Thyroid gland (tissue), 4 donors: Measurements from ENCODE around the gene MGAT5. TPM values are rescaled to one million over a fixed set of nuclear protein-coding genes. Genes with fewer than 3 reads are reported as not detected.
A peak's percentile ranks its signal among the peaks of the same experiment; 100 is the strongest.

Experiments used
- DNase-seq, 2 donors: peaks; one replicate each; pipeline ENCODE4 v3.0.0-alpha.2; 2019
- H3K27ac ChIP-seq, 3 donors: fragments of 200-600 bp; sonication (generic); 1 replicate in 2 of 3; 2 replicates in 1 of 3; pipeline ENCODE4 v1.5.1; 2016 to 2019; ENCODE audit warnings: mild to moderate bottlenecking in 1 of 3, moderate library complexity in 1 of 3
- H3K27me3 ChIP-seq: fragments of 200-600 bp; sonication (generic); one replicate; pipeline ENCODE4 v1.5.1; 2019
- H3K36me3 ChIP-seq, 2 donors: fragments of 200-600 bp; sonication (generic); one replicate each; pipeline ENCODE4 v1.5.1; 2016 to 2019
- H3K4me1 ChIP-seq, 2 donors: fragments of 200-600 bp; sonication (generic); one replicate each; pipeline ENCODE4 v1.5.1; 2017 to 2019
- H3K4me3 ChIP-seq, 3 donors: fragments of 200-600 bp; sonication (generic); replicated peaks in 1 of 3; 1 replicate in 2 of 3; 2 replicates in 1 of 3; pipeline ENCODE4 v1.5.1; 2016; ENCODE audit warnings: mild to moderate bottlenecking in 1 of 3
- H3K9me3 ChIP-seq: fragments of 200-600 bp; sonication (generic); one replicate; pipeline ENCODE4 v1.5.1; 2017
- POLR2A ChIP-seq, 2 donors: fragments of 450-650 bp; IDR thresholded peaks; one replicate each; pipeline ENCODE4 v1.6.1; 2017; ENCODE audit warnings: antibody characterized with exemption in 2 of 2, mild to moderate bottlenecking in 2 of 2, moderate library complexity in 1 of 2
- WGBS, 2 donors: methylation state at CpG; one replicate each; pipeline ENCODE4 v1.1.5; 2017; 5-methylcytosine and 5-hydroxymethylcytosine counted together
- intact Hi-C: fragments of 100-400 bp; cut with DNase I; formaldehyde crosslinking; loops from one replicate; pipeline ENCODE4 v1.15.1; 2023
- total RNA-seq, 4 donors: library from RNA; depleted of rRNA; stranded (reverse); fragments of >200 nt; gene quantifications; one replicate each; pipeline ENCODE4 v1.2.3, GENCODE V29; 2016
- TF ChIP-seq, protein P1 (sequence below), 6 experiments: fragments of 200-600 bp in 3 of 6; fragments of 450-650 bp in 3 of 6; sonication (generic) in 3 of 6; IDR thresholded peaks; one replicate each; pipeline ENCODE4 v1.5.1; 2016 to 2019; ENCODE audit warnings: antibody characterized with exemption in 6 of 6, mild to moderate bottlenecking in 2 of 6, inconsistent platforms in 1 of 6, moderate library complexity in 1 of 6

The MGAT5 gene
- total RNA-seq, 4 donors from 2014 or later, result 47.5 to 64.4 (median 50.4) TPM

DNA sequence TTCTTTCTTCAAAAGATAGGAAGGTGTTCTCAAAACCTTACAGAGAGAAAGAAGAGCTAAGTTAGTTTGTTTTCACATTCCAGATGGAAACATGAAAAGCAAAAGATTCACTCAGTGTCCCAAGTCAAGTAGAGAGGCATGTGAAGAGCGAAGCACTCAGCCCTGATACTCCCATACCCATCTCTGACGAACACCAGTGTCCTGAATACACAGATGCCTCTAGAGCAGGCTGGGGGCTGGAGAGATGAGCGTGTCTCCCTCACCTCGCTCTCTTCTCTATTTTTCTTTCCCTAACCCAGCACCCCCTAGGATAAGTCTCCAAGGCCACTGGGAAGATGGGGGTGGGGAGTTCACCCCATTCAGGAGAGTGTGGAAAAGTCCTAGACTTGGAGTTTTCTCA is 237.2 kb downstream of the MGAT5 start:
- Histone ChIP-seq H3K9me3 (no peaks in the 10 kb centered on the region), H3K27me3 (no peaks in the 10 kb centered on the region), H3K27ac (no peak overlapping the region), H3K4me1 (no peaks in the 10 kb centered on the region), H3K4me3 (no peak overlapping the region), H3K36me3 (no peaks in the 10 kb centered on the region)
- no peak for DNase-seq
- TF ChIP-seq, protein P1, sequence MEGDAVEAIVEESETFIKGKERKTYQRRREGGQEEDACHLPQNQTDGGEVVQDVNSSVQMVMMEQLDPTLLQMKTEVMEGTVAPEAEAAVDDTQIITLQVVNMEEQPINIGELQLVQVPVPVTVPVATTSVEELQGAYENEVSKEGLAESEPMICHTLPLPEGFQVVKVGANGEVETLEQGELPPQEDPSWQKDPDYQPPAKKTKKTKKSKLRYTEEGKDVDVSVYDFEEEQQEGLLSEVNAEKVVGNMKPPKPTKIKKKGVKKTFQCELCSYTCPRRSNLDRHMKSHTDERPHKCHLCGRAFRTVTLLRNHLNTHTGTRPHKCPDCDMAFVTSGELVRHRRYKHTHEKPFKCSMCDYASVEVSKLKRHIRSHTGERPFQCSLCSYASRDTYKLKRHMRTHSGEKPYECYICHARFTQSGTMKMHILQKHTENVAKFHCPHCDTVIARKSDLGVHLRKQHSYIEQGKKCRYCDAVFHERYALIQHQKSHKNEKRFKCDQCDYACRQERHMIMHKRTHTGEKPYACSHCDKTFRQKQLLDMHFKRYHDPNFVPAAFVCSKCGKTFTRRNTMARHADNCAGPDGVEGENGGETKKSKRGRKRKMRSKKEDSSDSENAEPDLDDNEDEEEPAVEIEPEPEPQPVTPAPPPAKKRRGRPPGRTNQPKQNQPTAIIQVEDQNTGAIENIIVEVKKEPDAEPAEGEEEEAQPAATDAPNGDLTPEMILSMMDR (IDR thresholded peaks at IDR 0.05), result no peak
- 68 to 76% methylated on average over 4 of the region's 4 CpGs for WGBS, 2 donors
- intact Hi-C loops, result no loop called here

GRCh38 chr2:134491771-134492441 is 238.0 kb downstream of the MGAT5 start:
- H3K27me3 ChIP-seq, result no peaks in the 10 kb centered on the region
- 53 to 62% methylated on average over 9 of the region's 9 CpGs for WGBS, 2 donors
- no peak for TF ChIP-seq POLR2A (IDR thresholded peaks at IDR 0.05)
- TF ChIP-seq, protein P1 (IDR thresholded peaks at IDR 0.05), result no peak
- H3K4me1 ChIP-seq, result no peaks in the 10 kb centered on the region
- no peak overlapping the region for H3K4me3 ChIP-seq
- peak in 1 of 2 donors; percentile 9 for DNase-seq
- no peaks in the 10 kb centered on the region for H3K9me3 ChIP-seq
- no peak overlapping the region for H3K27ac ChIP-seq
- intact Hi-C loops, result no loop called here
- H3K36me3 ChIP-seq, result no peaks in the 10 kb centered on the region

- H3K4me1 ChIP-seq, result no peaks in the 10 kb centered on the region
- WGBS, 2 donors, result 83 to 91% methylated on average over 4 of the region's 4 CpGs
- no peaks in the 10 kb centered on the region for H3K27me3 ChIP-seq
- no peak for TF ChIP-seq POLR2A (IDR thresholded peaks at IDR 0.05)
- TF ChIP-seq, protein P1 (IDR thresholded peaks at IDR 0.05), result no peak
- no peaks in the 10 kb centered on the region for H3K9me3 ChIP-seq
- no peak overlapping the region for H3K27ac ChIP-seq
- no peak overlapping the region for H3K4me3 ChIP-seq
- no peak for DNase-seq
- intact Hi-C loops, result no loop called here
- H3K36me3 ChIP-seq, result no peaks in the 10 kb centered on the region
Measured at GRCh38 chr2:134493797-134494196, 239.9 kb downstream of the MGAT5 start.

DNA sequence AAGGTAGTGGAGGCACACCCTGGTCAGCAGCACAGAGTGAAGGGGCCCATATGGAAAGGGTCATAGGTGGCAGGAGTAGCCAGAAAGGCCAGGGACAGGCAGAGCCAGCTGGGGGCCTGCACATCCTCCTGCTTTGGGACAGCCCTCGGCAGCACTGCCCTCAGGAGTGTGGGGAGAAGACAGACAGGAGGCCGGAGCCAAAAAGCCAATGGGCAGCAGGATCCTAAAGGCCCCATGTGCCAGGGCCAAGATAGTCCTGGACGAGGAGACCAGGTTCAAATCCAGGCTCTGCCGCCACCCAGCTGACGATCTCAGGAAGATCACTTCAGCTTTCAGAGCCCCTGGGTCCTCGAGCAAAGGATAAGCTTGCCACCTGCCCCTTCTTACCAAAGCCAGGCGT is 244.8 kb downstream of the MGAT5 start:
- no peaks in the 10 kb centered on the region for H3K36me3 ChIP-seq
- intact Hi-C loops, result no loop called here
- no peak for DNase-seq
- H3K9me3 ChIP-seq, result no peaks in the 10 kb centered on the region
- H3K27me3 ChIP-seq, result no peaks in the 10 kb centered on the region
- H3K4me3 ChIP-seq, result no peak overlapping the region
- 79 to 92% methylated on average over 7 of the region's 7 CpGs for WGBS, 2 donors
- H3K4me1 ChIP-seq, result no peaks in the 10 kb centered on the region
- no peak for TF ChIP-seq POLR2A (IDR thresholded peaks at IDR 0.05)
- TF ChIP-seq, protein P1 (IDR thresholded peaks at IDR 0.05), result no peak
- no peak overlapping the region for H3K27ac ChIP-seq

DNA sequence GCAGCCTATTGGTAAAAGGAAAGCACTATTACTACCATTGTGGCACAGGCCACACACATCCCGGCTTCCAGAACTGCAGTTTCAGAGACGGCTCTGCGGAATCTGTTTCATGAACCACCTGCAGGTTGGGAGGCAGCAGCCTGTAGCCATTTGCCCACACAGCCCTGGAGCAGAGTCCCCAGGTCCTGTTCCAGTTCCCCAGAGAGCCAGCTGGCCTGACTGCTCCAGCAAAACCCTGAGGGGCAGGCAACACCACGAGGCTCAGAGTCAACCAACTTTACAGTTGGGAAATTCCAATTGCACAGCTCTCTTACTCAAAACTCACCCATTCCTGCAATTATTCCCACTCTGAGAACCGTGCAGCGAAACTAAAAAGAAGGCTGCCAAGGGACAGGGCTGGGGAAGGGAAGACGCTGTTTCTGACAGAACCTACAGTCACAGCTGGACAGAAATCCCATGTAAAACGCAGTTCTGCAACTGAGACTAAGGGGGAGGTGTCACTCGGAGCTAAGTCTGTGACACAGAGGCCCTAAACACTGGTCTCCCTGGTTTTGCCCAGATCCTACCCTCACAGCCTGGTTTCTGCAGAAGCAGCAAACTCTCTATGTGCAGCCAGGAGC is 245.5 kb downstream of the MGAT5 start:
- intact Hi-C loops, result no loop called here
- 64 to 68% methylated on average over 5 to 9 of the region's 9 CpGs for WGBS, 2 donors

More for the DNA sequence above, 245.5 kb downstream of the MGAT5 start:
- Histone ChIP-seq H3K27ac (no peak overlapping the region), H3K4me1 (no peaks in the 10 kb centered on the region), H3K4me3 (no peak overlapping the region), H3K36me3 (no peaks in the 10 kb centered on the region), H3K9me3 (no peaks in the 10 kb centered on the region), H3K27me3 (no peaks in the 10 kb centered on the region)
- TF ChIP-seq POLR2A (IDR thresholded peaks at IDR 0.05), result no peak
- no peak for DNase-seq
